Endodermal cell (in vitro differentiated cells): ENCODE results near the gene TMEM116. TPM values are rescaled to one million over a fixed set of nuclear protein-coding genes. Genes with fewer than 3 reads are reported as not detected.
A peak's percentile ranks its signal among the peaks of the same experiment; 100 is the strongest.
"Not testable (repeated sequence)": the region's sequence is repeated elsewhere in the genome, so short reads cannot be mapped to it uniquely, and the experiment has no call there.

Experiments used
- DNase-seq: peaks from one replicate; pipeline ENCODE4 v3.0.0-alpha.2; 2017
- H3K27ac ChIP-seq: 2 replicates; pipeline ENCODE4 v1.5.1; 2013; ENCODE audit warnings: mild to moderate bottlenecking, low read depth, low read length, moderate library complexity
- H3K27me3 ChIP-seq: 2 replicates; pipeline ENCODE4 v1.6.1; 2013; ENCODE audit warnings: mild to moderate bottlenecking, low read length, moderate library complexity; ENCODE audit not compliant: insufficient read depth, control insufficient read depth, poor library complexity, severe bottlenecking
- H3K36me3 ChIP-seq: 2 replicates; pipeline ENCODE4 v1.7.0; 2013; ENCODE audit warnings: mild to moderate bottlenecking, low read length, moderate library complexity; ENCODE audit not compliant: control insufficient read depth, insufficient read depth
- H3K4me1 ChIP-seq: one replicate; pipeline ENCODE4 v1.7.0; 2013; ENCODE audit warnings: low read length; ENCODE audit not compliant: control insufficient read depth, insufficient read depth
- H3K4me3 ChIP-seq: 2 replicates; pipeline ENCODE4 v1.5.1; 2013; ENCODE audit warnings: mild to moderate bottlenecking, low read length, moderate library complexity
- H3K9ac ChIP-seq: 2 replicates; pipeline ENCODE4 v1.6.1; 2013; ENCODE audit warnings: mild to moderate bottlenecking, low read length, moderate library complexity; ENCODE audit not compliant: poor library complexity, severe bottlenecking; ENCODE audit errors: extremely low read depth
- H3K9me3 ChIP-seq: 2 replicates; pipeline ENCODE4 v1.6.1; 2013; ENCODE audit warnings: mild to moderate bottlenecking, low read length, moderate library complexity; ENCODE audit not compliant: control insufficient read depth
- H3K27ac Mint-ChIP-seq: 2 replicates; pipeline ENCODE4 v1.8.0; 2020; ENCODE audit warnings: mixed read lengths
- H3K27me3 Mint-ChIP-seq: 2 replicates; pipeline ENCODE4 v1.8.0; 2021; ENCODE audit warnings: mild to moderate bottlenecking, mixed read lengths; ENCODE audit not compliant: insufficient read depth
- H3K36me3 Mint-ChIP-seq: 2 replicates; pipeline ENCODE4 v1.8.0; 2020; ENCODE audit warnings: low read depth, mixed read lengths
- H3K4me1 Mint-ChIP-seq: 2 replicates; pipeline ENCODE4 v1.8.0; 2020; ENCODE audit warnings: mixed read lengths
- H3K4me3 Mint-ChIP-seq: 2 replicates; pipeline ENCODE4 v1.8.0; 2020; ENCODE audit warnings: mild to moderate bottlenecking, moderate library complexity, mixed read lengths
- H3K9me3 Mint-ChIP-seq: 2 replicates; pipeline ENCODE4 v1.8.0; 2020; ENCODE audit warnings: mild to moderate bottlenecking, mixed read lengths
- WGBS, 2 experiments: methylation state at CpG; one replicate each; pipeline versions ENCODE4 v1.1.5 to v1.1.7; 2013; ENCODE audit warnings: missing lambda C conversion rate in 2 of 2, mixed read lengths in 1 of 2; ENCODE audit not compliant: insufficient coverage in 1 of 2, insufficient read length in 1 of 2; 5-methylcytosine and 5-hydroxymethylcytosine counted together
- total RNA-seq, 2 donors: library from RNA; stranded (reverse); fragmentation: NEBNext Ultra II Directional in 1 of 2; extraction: Animal tissue kit (Norgen Biotek cat#: 25700) in 1 of 2; gene quantifications; 2 replicates in 1 of 2; 3 replicates in 1 of 2; pipeline ENCODE4 v1.2.1, GENCODE V29; 2021
- TF ChIP-seq, protein P1 (sequence below): fragments of 200-600 bp; sonication (generic); conservative IDR thresholded peaks from 2 replicates; pipeline ENCODE4 v1.5.0; 2021; ENCODE audit warnings: antibody characterized with exemption, mild to moderate bottlenecking

Gene TMEM116
- total RNA-seq, 2 donors from 2014 or later, result 13.1 to 17.0 TPM

DNA sequence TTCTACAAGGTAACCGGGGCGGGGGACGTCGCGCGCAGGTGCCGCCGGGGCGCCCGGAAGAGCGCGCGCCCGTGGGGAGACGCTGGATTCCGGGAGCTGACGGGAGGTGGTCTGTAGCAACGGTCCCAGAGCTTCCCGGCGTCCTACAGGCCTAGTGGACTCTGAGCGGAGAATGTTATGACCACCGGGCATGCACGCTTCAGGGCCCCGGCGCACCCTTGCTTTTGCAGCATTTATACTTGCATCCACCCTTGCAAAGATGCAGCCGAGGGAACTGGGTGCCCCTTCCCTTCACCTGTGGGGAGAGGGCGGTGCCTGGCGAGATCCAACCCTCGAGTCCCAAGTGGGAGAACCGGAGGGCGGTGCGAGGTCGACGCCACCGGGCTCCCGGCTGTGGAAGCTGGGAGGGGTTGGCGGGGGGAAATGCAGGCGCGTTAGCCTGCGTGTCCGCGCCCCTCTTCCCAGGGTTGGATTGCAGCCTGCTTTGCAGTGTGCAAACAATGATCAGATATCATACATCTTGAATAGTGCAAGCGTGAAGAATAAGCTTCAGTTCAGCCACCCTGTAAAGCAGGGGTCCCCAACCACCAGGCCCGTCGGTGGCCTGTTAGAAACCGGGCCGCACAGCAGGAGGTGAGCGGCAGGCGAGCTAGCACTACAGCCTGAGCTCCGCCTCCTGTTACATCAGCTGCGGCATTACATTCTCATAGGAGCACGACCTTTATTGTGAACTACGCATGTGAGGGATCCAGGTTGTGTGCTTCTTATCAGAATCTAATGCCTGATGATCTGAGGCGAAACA is 837 bp upstream of the TMEM116 start:
- peaks cover 45% of the 10 kb centered on the region for H3K36me3 Mint-ChIP-seq
- peaks cover 16% of the 10 kb centered on the region for H3K9me3 ChIP-seq
- H3K9ac ChIP-seq, result peak overlapping the region; percentile 92
- H3K4me3 ChIP-seq, result peak overlapping the region; percentile 92
- H3K4me1 ChIP-seq, result no peaks in the 10 kb centered on the region
- H3K4me1 Mint-ChIP-seq, result peaks cover 21% of the 10 kb centered on the region
- H3K27me3 ChIP-seq, result no peaks in the 10 kb centered on the region
- TF ChIP-seq, protein P1, sequence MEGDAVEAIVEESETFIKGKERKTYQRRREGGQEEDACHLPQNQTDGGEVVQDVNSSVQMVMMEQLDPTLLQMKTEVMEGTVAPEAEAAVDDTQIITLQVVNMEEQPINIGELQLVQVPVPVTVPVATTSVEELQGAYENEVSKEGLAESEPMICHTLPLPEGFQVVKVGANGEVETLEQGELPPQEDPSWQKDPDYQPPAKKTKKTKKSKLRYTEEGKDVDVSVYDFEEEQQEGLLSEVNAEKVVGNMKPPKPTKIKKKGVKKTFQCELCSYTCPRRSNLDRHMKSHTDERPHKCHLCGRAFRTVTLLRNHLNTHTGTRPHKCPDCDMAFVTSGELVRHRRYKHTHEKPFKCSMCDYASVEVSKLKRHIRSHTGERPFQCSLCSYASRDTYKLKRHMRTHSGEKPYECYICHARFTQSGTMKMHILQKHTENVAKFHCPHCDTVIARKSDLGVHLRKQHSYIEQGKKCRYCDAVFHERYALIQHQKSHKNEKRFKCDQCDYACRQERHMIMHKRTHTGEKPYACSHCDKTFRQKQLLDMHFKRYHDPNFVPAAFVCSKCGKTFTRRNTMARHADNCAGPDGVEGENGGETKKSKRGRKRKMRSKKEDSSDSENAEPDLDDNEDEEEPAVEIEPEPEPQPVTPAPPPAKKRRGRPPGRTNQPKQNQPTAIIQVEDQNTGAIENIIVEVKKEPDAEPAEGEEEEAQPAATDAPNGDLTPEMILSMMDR, result peak; percentile 46
- peak overlapping the region; percentile 87 for H3K27ac Mint-ChIP-seq
- H3K9me3 Mint-ChIP-seq, result peaks cover 8% of the 10 kb centered on the region
- H3K36me3 ChIP-seq, result peaks cover 50% of the 10 kb centered on the region
- peak overlapping the region; percentile 88 for H3K27ac ChIP-seq
- H3K27me3 Mint-ChIP-seq, result no peaks in the 10 kb centered on the region
- WGBS, 2 experiments, result 2 to 3% methylated on average over 30 to 54 of the region's 54 CpGs
- peak overlapping the region; percentile 82 for H3K4me3 Mint-ChIP-seq
- DNase-seq, result peak; percentile 95

DNA sequence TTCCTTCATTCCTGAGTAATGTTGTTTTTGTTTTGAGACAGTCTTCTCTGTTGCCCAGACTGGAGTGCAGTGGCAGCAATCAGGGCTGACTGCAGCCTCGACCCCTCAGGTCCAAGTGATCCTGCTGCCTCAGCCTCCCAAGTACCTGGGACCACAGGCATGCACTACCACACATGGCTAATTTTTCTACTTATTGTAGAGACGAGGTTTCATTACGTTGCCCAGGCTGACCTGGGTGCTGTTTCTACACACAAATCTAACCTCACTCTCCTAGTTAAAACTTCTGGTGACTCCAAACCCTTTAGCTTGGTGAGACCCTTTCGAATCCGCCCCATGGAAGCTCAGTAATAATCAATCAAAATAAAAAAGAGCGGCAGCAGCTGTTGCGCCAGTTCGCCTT is 1.3 kb downstream of the TMEM116 start:
- Histone ChIP-seq H3K27ac (no peak overlapping the region), H3K4me1 (no peaks in the 10 kb centered on the region), H3K9me3 (peaks cover 16% of the 10 kb centered on the region), H3K4me3 (peak overlapping the region; percentile 92), H3K9ac (no peak overlapping the region), H3K36me3 (peaks cover 31% of the 10 kb centered on the region), H3K27me3 (no peaks in the 10 kb centered on the region)
- H3K9me3 Mint-ChIP-seq, result peaks cover 8% of the 10 kb centered on the region
- no peaks in the 10 kb centered on the region for H3K27me3 Mint-ChIP-seq
- TF ChIP-seq, protein P1, result no peak
- WGBS, 2 experiments, result 92 to 94% methylated on average over 8 of the region's 8 CpGs
- H3K4me3 Mint-ChIP-seq, result peak overlapping the region; percentile 82
- H3K36me3 Mint-ChIP-seq, result peaks cover 27% of the 10 kb centered on the region
- no peak for DNase-seq
- peaks cover 17% of the 10 kb centered on the region for H3K4me1 Mint-ChIP-seq
- peak overlapping the region; percentile 99 for H3K27ac Mint-ChIP-seq

DNA sequence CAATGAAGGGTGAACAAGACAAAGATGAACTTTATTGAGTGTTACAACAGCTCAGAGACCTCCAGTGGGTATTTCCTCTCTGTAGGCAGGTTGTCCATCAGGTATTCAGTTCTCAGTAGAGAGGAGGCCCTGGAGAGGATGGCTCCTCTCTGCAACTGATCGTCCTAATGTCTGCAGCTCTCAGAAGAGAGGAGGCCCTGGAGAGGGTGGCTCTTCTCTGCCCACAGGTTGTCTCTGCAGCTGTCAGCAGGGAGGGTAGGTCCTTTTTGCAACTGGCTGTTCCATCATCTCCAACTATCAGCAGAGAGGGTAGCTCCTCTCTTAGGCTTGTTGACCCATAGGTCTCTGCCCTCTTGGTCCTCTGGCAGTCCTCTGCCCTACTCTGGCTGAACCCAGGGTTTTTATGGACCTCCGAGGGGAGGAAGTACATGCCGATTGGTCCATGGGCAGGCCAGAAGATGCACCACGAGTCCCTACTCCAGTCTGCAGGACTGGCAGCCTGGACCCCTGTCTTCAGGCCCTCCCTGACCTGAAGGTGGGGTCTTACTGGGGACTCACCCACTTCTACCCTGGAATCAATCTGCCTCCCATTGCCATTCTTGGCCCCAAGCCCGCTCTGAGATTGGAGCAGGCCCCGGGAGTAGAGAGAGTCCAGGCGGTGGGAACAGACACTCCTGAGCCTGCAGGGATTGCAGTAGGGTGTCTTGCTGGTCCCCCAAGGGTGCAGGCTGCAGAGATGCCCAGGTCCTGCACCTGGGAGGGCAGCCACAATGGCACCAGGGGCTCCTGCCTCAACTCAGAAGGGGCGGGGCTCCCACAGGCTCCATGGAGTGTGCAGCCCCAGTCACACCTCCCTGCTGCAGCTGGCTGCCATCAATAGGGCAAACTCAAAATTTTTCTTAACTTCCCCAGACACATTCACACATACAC is 2.3 kb downstream of the TMEM116 start:
- DNase-seq, result peak; percentile 47
- Mint-ChIP-seq H3K4me1 (peaks cover 21% of the 10 kb centered on the region), H3K27ac (no peak overlapping the region), H3K4me3 (no peak overlapping the region), H3K9me3 (peaks cover 2% of the 10 kb centered on the region), H3K36me3 (peaks cover 18% of the 10 kb centered on the region), H3K27me3 (no peaks in the 10 kb centered on the region)
- no peaks in the 10 kb centered on the region for H3K4me1 ChIP-seq
- H3K9ac ChIP-seq, result no peak overlapping the region
- peaks cover 10% of the 10 kb centered on the region for H3K9me3 ChIP-seq
- peak overlapping the region; percentile 92 for H3K4me3 ChIP-seq
- H3K27ac ChIP-seq, result no peak overlapping the region
- 91 to 97% methylated on average over 6 to 8 of the region's 8 CpGs for WGBS, 2 experiments
- H3K27me3 ChIP-seq, result no peaks in the 10 kb centered on the region
- TF ChIP-seq, protein P1, result no peak
- peaks cover 21% of the 10 kb centered on the region for H3K36me3 ChIP-seq

DNA sequence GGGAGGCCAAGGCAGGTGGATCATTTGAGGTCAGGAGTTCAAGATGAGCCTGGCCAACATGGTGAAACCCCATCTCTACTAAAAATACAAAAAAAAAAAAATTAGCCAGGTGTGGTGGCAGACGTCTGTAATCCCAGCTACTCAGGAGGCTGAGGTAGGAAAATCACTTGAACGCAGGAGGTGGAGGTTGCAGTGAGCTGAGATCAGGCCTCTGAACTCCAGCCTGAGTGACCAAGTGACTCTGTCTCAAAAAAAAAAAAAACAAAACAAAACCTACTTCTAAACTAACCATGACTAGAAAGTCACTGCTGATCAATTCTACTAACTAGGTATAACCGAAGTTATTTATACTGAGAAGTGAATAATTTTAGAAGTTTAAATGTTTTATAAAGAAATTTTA is 3.4 kb downstream of the TMEM116 start:
- not testable (repeated sequence) for H3K4me1 ChIP-seq, H3K4me3 Mint-ChIP-seq, H3K9me3 Mint-ChIP-seq, H3K27me3 Mint-ChIP-seq, H3K27ac Mint-ChIP-seq, H3K9ac ChIP-seq, H3K4me3 ChIP-seq, H3K9me3 ChIP-seq, H3K27me3 ChIP-seq, H3K27ac ChIP-seq
- Mint-ChIP-seq H3K36me3 (peaks cover 11% of the 10 kb centered on the region), H3K4me1 (peaks cover 23% of the 10 kb centered on the region)
- peaks cover 13% of the 10 kb centered on the region for H3K36me3 ChIP-seq
- DNase-seq, result peak; percentile 12
- WGBS, 2 experiments, result 90 to 100% methylated on average over 2 of the region's 3 CpGs
